HTR-8/SVneo (cell line): Measurements from ENCODE around the gene ALOX5.
"Not testable (repeated sequence)": the region's sequence is repeated elsewhere in the genome, so short reads cannot be mapped to it uniquely, and the experiment has no call there.

ENCODE experiments used
- DNase-seq: peaks from one replicate; pipeline ENCODE4 v3.0.0; 2011; ENCODE audit warnings: low spot score, mixed read lengths; ENCODE audit not compliant: insufficient read length
- FAIRE-seq: peaks from 2 replicates; lab custom pipeline; 2011; peaks lifted over from hg19 to GRCh38; lab: Jason Lieb, UNC

Gene ALOX5

DNA sequence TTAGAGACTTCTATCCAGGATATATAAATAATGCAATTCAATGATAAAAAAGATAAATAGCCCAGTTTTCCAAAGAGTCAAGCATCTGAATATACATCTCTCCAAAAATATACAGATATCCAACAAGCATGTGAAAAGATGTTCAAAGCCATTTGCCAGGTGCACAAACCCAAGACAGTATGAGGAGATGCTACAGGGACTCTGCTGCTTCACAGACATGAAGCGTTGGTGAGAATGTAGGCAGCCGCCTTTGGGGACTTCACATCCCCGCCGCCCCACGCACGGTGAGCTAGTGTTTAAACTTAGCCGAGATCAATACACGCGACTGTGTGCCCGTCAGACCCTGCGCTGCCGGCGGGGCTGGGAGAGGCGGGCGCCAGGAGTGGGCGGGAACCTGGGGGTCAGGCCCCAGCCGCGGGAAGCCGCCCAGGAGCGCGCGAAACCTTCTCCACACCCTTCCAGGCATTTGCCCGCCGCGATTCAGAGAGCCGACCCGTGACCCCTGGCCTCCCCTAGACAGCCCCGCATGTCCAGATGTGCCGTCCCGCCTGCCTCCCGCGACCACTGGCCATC, 927 bp upstream of the ALOX5 start:
- DNase-seq (no peak), FAIRE-seq (no peak)

DNA sequence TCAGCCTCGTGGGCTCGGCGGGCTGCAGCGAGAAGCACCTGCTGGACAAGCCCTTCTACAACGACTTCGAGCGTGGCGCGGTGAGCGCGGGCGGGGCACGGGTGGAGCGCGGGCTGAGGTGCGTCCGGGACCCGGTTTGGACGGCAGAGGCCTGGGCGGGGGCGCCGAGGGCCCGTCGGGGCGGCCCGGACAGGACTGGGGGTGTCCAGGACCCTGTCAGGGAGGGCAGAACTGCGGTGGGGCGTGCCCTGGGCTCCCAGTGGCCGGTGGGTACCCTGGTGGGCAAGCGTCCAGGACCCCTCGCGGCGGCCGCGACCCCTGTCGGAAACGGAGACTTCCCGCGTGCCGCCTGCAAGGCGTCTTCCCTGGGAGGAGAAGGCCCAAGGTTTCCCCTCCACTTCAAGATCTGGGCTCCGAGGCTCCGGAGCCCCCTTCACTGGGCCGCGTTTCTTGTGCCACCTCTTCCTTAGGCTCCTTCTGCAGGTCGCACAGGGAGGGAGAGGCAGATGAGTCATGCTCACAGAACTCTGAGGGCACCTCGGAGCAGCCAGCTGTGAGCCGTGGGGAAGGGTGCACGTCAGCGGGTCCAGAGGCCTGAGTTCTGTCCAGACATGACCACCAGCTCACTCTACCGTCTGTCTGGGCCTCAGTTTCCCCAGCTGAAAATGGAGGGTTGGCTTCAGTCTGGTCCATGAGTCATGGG, 485 bp downstream of the ALOX5 start:
- FAIRE-seq: no peak
- DNase-seq: peak; percentile 29

GRCh38 chr10:45375101-45375500, 1.1 kb downstream of the ALOX5 start:
- FAIRE-seq (no peak), DNase-seq (no peak)

- FAIRE-seq (no peak), DNase-seq (no peak)
These were observed 1.8 kb downstream of the ALOX5 start for GRCh38 chr10:45375716-45376231.

GRCh38 chr10:45376371-45376801, 2.4 kb downstream of the ALOX5 start:
- FAIRE-seq: no peak
- no peak for DNase-seq

DNA sequence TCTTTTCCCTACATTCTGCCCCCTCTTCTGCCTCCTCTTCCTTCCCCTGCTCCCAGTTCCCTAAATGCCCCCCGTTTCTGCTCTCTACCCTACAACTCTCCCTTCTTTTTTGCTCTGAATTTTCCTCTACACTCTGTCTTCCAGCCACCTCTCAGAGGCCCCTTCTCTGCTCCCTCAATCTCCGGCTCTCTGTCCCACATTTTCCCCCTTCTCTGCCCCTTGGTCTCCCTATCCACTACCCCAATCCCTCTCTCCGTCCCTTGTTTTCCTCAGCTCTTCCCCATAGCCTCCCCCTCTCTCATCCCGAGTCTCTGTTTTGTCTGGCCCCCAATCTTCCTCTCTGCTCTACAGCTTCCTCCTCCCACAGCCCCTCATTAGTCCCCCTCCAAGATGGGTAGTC, 3.3 kb downstream of the ALOX5 start:
- FAIRE-seq (no peak), DNase-seq (no peak)

- FAIRE-seq: no peak
- DNase-seq: no peak
These were observed 3.8 kb downstream of the ALOX5 start for GRCh38 chr10:45377858-45378257.

DNA sequence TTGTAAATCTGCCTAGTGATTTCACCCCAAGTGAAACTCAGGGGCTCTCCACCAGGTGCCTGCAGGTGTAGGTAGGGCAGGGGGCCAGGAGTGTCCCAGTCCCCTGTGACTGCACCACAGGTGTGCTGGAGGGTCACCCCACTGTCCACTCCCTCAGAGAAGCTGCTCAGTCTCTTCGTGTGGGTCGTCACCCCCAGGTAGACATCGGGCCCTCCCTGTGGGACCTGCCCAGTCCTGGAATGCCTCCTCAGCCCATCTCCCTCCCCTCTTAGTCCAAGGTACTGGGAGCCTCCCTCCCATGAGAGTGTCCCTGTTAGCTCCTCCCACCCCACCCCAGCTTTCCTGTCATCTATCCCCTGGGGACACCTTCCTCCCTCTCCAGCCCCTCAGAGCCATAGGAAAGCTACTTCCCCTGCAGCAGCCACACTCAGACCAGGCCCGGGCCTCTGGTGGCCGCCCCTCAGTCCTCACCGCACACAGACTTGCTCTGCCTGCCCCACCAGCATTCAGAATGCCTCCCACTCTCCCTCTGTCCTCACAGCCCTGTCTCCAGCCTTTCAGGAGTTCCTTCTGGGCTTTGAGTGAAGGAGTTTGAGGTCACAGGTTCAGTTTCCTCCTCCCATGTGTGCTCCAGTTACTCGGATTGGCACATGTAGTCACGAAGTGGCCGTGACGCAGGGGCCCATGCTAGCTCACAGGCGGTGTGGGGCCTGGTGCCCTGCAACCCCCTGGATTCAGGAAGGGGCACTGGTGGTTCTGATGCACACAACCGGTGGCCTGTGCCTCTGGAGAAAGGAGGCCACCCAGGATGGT, 5.1 kb downstream of the ALOX5 start:
- FAIRE-seq (no peak), DNase-seq (no peak)

- no peak for DNase-seq
- no peak for FAIRE-seq
These were observed 6.0 kb downstream of the ALOX5 start for GRCh38 chr10:45379891-45380540.

GRCh38 chr10:45380903-45381620, 7.0 kb downstream of the ALOX5 start:
- DNase-seq: no peak
- FAIRE-seq: no peak

- FAIRE-seq: no peak
- DNase-seq: no peak
These were observed 8.6 kb downstream of the ALOX5 start for GRCh38 chr10:45382591-45382990.

- FAIRE-seq: no peak
- DNase-seq: no peak
These were observed 9.8 kb downstream of the ALOX5 start for GRCh38 chr10:45383682-45384330.

DNA sequence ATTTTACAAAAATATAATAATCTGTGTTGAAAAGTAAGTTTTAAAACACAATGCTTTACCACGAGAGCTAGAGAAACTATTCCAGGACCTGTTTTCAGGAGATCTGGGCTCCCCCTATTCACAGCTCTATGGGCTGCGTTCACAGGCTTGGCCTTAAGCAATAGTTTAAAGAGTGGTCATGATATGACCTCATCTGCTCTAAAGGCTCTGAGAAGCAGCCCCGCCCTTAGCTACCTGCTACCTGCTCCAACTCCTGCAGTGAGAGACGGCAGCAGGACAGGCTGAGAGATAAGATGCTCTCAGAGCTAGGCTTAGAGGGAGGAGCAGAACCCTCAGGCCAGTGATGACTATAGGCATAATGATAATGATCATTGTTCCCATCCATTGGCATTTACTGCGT, 12.6 kb downstream of the ALOX5 start:
- FAIRE-seq (no peak), DNase-seq (no peak)

- no peak for FAIRE-seq
- no peak for DNase-seq
These were observed 13.3 kb downstream of the ALOX5 start for GRCh38 chr10:45387096-45387893.

DNA sequence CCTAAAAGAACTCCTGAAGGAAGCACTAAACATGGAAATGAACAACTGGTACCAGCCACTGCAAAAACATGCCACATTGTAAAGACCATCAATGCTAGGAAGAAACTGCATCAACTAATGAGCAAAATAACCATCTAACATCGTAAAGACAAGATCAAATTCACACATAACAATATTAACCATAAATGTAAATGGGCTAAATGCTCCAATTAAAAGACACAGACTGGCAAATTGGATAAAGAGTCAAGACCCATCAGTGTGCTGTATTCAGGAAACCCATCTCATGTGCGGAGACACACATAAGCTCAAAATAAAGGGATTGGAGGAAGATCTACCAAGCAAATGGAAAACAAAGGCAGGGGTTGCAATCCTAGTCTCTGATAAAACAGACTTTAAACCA, 15.7 kb downstream of the ALOX5 start:
- FAIRE-seq, DNase-seq: not testable (repeated sequence)

DNA sequence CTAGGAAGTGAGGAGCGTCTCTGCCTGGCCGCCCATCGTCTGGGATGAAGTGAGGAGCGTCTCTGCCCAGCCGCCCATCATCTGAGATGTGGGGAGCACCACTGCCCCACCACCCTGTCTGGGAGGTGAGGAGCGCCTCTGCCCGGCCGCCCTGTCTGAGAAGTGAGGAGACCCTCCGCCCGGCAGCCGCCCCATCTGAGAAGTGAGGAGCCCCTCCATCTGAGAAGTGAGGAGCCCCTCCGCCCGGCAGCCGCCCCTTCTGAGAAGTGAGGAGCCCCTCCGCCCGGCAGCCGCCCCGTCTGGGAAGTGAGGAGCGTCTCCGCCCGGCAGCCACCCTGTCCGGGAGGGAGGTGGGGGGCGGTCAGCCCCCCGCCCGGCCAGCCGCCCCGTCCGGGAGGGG, 17.6 kb downstream of the ALOX5 start:
- not testable (repeated sequence) for FAIRE-seq, DNase-seq

DNA sequence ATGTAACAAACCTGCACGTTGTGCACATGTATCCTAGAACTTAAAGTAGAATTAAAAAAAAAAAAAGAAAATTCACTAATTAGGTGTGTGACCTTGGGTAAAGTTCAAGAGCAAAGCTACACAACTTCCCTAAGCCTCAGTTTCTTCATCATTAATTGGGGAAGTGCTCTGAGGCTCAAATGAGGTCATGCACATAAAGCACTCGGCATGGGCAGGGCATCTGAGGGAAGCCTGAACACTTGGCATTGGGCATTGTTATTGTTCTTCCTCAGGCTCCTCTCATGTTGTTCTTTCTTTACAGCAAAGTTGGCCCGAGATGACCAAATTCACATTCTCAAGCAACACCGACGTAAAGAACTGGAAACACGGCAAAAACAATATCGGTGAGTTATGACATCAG, 21.5 kb downstream of the ALOX5 start:
- FAIRE-seq: no peak
- no peak for DNase-seq

DNA sequence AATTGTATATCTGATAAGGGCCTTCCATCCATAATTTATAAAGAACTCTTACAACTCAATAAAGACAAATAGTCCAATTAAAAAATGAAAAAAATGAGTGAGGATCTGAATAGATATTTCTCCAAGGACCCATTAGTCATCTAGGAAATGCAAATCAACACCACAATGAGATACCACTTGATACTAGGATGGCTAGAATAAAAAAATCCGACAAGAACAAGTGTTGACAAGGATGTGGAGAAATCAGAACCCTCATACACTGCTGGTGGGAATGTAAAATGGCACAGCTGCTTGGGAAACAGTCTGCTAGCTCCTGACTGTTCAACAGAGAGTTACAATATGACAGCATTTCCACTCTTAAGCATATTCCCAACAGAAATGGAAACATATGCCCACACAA, 24.6 kb downstream of the ALOX5 start:
- FAIRE-seq: no peak
- no peak for DNase-seq

- FAIRE-seq (no peak), DNase-seq (no peak)
These were observed 25.1 kb downstream of the ALOX5 start for GRCh38 chr10:45399113-45399512.
